Common myeloid progenitor, CD34-positive (primary cell): Measurements from ENCODE around the gene SC5D.

Experiments used
- CTCF ChIA-PET: fragments of 350-600 bp; sonication (Branson Sonifier 250); formaldehyde crosslinking; loops from one replicate; lab custom pipeline; 2021; ENCODE audit warnings: antibody characterized with exemption; lab: Charles Lee
- POLR2A ChIA-PET: fragments of 350-600 bp; sonication (Branson Sonifier 250); formaldehyde crosslinking; loops from one replicate; lab custom pipeline; 2021; ENCODE audit warnings: antibody characterized with exemption; lab: Charles Lee
- DNase-seq, 3 donors: peaks; one replicate each; pipeline versions ENCODE4 v3.0.0 to v3.0.0-alpha.2; 2013
- H3K27ac ChIP-seq, 2 experiments: 1 replicate in 1 of 2; 2 replicates in 1 of 2; pipeline ENCODE4 v1.7.0; 2013; ENCODE audit warnings: inconsistent platforms in 2 of 2, low read length in 2 of 2, mild to moderate bottlenecking in 2 of 2, low read depth in 1 of 2, moderate library complexity in 1 of 2; ENCODE audit not compliant: severe bottlenecking in 2 of 2, insufficient read depth in 1 of 2, poor library complexity in 1 of 2
- H3K27me3 ChIP-seq, 5 experiments: replicated peaks in 2 of 5; 1 replicate in 3 of 5; 2 replicates in 2 of 5; pipeline versions ENCODE4 v1.6.1 to v1.7.0; 2013; ENCODE audit warnings: low read length in 4 of 5, mild to moderate bottlenecking in 2 of 5, moderate library complexity in 2 of 5, inconsistent platforms in 1 of 5; ENCODE audit not compliant: insufficient read depth in 5 of 5, control insufficient read depth in 4 of 5
- H3K36me3 ChIP-seq, 4 experiments: 1 replicate in 2 of 4; 2 replicates in 2 of 4; pipeline versions ENCODE4 v1.6.1 to v1.7.0; 2013; ENCODE audit warnings: low read length in 3 of 4, control low read depth in 1 of 4, mild to moderate bottlenecking in 1 of 4; ENCODE audit not compliant: control insufficient read depth in 4 of 4, insufficient read depth in 4 of 4
- H3K4me1 ChIP-seq, 4 experiments: 1 replicate in 3 of 4; 2 replicates in 1 of 4; pipeline versions ENCODE4 v1.6.1 to v1.7.1; 2013; ENCODE audit warnings: low read length in 3 of 4, mild to moderate bottlenecking in 3 of 4, control low read depth in 1 of 4, inconsistent platforms in 1 of 4, moderate library complexity in 1 of 4; ENCODE audit not compliant: control insufficient read depth in 4 of 4, insufficient read depth in 4 of 4; ENCODE audit errors: control extremely low read depth in 1 of 4
- H3K4me3 ChIP-seq, 7 experiments: 1 replicate in 4 of 7; 2 replicates in 3 of 7; pipeline versions ENCODE4 v1.5.1 to v1.7.0; 2013; ENCODE audit warnings: mild to moderate bottlenecking in 7 of 7, low read length in 6 of 7, moderate library complexity in 6 of 7, inconsistent platforms in 2 of 7, low read depth in 2 of 7, control low read depth in 1 of 7; ENCODE audit not compliant: insufficient read depth in 4 of 7, control insufficient read depth in 1 of 7; ENCODE audit errors: extremely low read depth in 1 of 7
- H3K9me3 ChIP-seq, 5 experiments: 1 replicate in 4 of 5; 2 replicates in 1 of 5; pipeline versions ENCODE4 v1.6.1 to v1.7.1; 2013; ENCODE audit warnings: low read length in 4 of 5, mild to moderate bottlenecking in 2 of 5, inconsistent platforms in 1 of 5, low read depth in 1 of 5, moderate library complexity in 1 of 5; ENCODE audit not compliant: control insufficient read depth in 4 of 5, insufficient read depth in 2 of 5; ENCODE audit errors: control extremely low read depth in 1 of 5
- WGBS: methylation state at CpG from one replicate; pipeline ENCODE4 v1.1.5; 2013; ENCODE audit not compliant: insufficient coverage; 5-methylcytosine and 5-hydroxymethylcytosine counted together

SC5D gene

GRCh38 chr11:121299417-121299816 lies 6.8 kb downstream of the SC5D start:
- H3K4me1 ChIP-seq = peaks cover 0 to 14% (median under 1%) of the 10 kb centered on the region in 4 experiments
- H3K36me3 ChIP-seq = peaks cover 0 to 44% (median 8%) of the 10 kb centered on the region in 4 experiments
- peaks cover 0 to 3% (median 0%) of the 10 kb centered on the region in 5 experiments for H3K9me3 ChIP-seq
- ChIA-PET POLR2A (no interaction called here), CTCF (interaction anchor here (1.1 kb wide), 1 partner anchor 15 kb away, joined by 7 read pairs; no protein-coding TSS in a partner anchor)
- H3K27ac ChIP-seq = no peak overlapping the region
- H3K27me3 ChIP-seq = no peaks in the 10 kb centered on the region
- DNase-seq = no peak
- no peak overlapping the region for H3K4me3 ChIP-seq

GRCh38 chr11:121300313-121300971 lies 7.9 kb downstream of the SC5D start:
- POLR2A ChIA-PET = no interaction called here
- Histone ChIP-seq H3K27ac (no peak overlapping the region), H3K27me3 (no peaks in the 10 kb centered on the region), H3K9me3 (peaks cover 0 to 3% (median 0%) of the 10 kb centered on the region in 5 experiments), H3K4me3 (no peak overlapping the region), H3K4me1 (peaks cover 0 to 8% (median 0%) of the 10 kb centered on the region in 4 experiments), H3K36me3 (peaks cover 3 to 48% (median 15%) of the 10 kb centered on the region in 4 experiments)
- DNase-seq = no peak
- CTCF ChIA-PET = interaction anchor here (1.1 to 1.4 kb wide), 2 partner anchors 14 to 257 kb away, joined by 4 to 7 read pairs; no protein-coding TSS in a partner anchor
- 100% methylated on average over 1 of the region's 2 CpGs for WGBS

- H3K27me3 ChIP-seq = no peaks in the 10 kb centered on the region
- H3K9me3 ChIP-seq = peaks cover 0 to 3% (median 0%) of the 10 kb centered on the region in 5 experiments
- POLR2A ChIA-PET = no interaction called here
- H3K36me3 ChIP-seq = peaks cover 3 to 47% (median 14%) of the 10 kb centered on the region in 4 experiments
- no peak for DNase-seq
- WGBS = 100% methylated on average over 2 of the region's 3 CpGs
- peaks cover 0 to 8% (median 0%) of the 10 kb centered on the region in 4 experiments for H3K4me1 ChIP-seq
- CTCF ChIA-PET = interaction anchor here (1.4 kb wide), 1 partner anchor 257 kb away, joined by 4 read pairs; no protein-coding TSS in a partner anchor
- H3K27ac ChIP-seq = no peak overlapping the region
- no peak overlapping the region for H3K4me3 ChIP-seq
These were observed 8.6 kb downstream of the SC5D start for GRCh38 chr11:121300972-121301699.

- H3K27ac ChIP-seq = no peak overlapping the region
- no CpG with 5 or more reads among the region's 1 CpG for WGBS
- no peaks in the 10 kb centered on the region for H3K9me3 ChIP-seq
- no peak for DNase-seq
- ChIA-PET CTCF (no interaction called here), POLR2A (no interaction called here)
- H3K4me1 ChIP-seq = peaks cover 0 to 8% (median 0%) of the 10 kb centered on the region in 4 experiments
- H3K27me3 ChIP-seq = no peaks in the 10 kb centered on the region
- peaks cover 13 to 64% (median 28%) of the 10 kb centered on the region in 4 experiments for H3K36me3 ChIP-seq
- H3K4me3 ChIP-seq = no peak overlapping the region
These were observed 12.2 kb downstream of the SC5D start for GRCh38 chr11:121304759-121305158.

DNA sequence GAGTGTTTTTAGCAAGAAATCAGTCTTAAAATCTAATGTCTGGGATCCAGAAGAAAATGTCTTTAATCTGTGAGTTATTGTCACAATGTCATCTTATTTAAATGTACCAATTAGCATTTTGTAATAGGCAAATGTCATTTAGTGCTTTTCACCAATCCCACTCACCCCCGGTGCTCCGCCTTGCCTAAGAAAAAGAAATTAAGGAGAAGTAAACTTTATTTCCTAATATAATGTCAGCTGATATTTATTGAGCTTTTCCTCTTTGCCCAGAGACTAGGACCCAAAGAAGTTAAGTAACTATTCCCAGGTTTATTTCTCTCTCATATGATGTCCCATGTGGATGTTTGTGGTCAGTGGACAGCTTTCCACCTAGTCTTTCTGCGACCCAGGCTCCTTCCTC lies 16.2 kb downstream of the SC5D start:
- POLR2A ChIA-PET = no interaction called here
- no peak for DNase-seq
- H3K36me3 ChIP-seq = peaks cover 13 to 54% (median 28%) of the 10 kb centered on the region in 4 experiments

GRCh38 chr11:121309688-121310087 lies 17.1 kb downstream of the SC5D start:
- WGBS = 92% methylated on average over 2 of the region's 4 CpGs
- no peak overlapping the region for H3K4me3 ChIP-seq
- CTCF ChIA-PET = interaction anchor here (1.5 to 1.7 kb wide), 2 partner anchors 12 to 282 kb away, joined by 4 to 7 read pairs; no protein-coding TSS in a partner anchor
- H3K27me3 ChIP-seq = no peaks in the 10 kb centered on the region
- peaks cover 10 to 46% (median 24%) of the 10 kb centered on the region in 4 experiments for H3K36me3 ChIP-seq
- H3K9me3 ChIP-seq = no peaks in the 10 kb centered on the region
- POLR2A ChIA-PET = no interaction called here
- H3K27ac ChIP-seq = no peak overlapping the region
- H3K4me1 ChIP-seq = peaks cover 0 to 5% (median 1%) of the 10 kb centered on the region in 4 experiments
- no peak for DNase-seq

More for the DNA sequence above, 16.2 kb downstream of the SC5D start:
- no peaks in the 10 kb centered on the region for H3K27me3 ChIP-seq
- no peak overlapping the region for H3K4me3 ChIP-seq
- H3K4me1 ChIP-seq = peaks cover 0 to 5% (median 1%) of the 10 kb centered on the region in 4 experiments
- CTCF ChIA-PET = interaction anchor here (1.5 to 1.7 kb wide), 2 partner anchors 11 to 283 kb away, joined by 4 to 7 read pairs; no protein-coding TSS in a partner anchor
- no CpG with 5 or more reads among the region's 3 CpGs for WGBS
- no peaks in the 10 kb centered on the region for H3K9me3 ChIP-seq
- H3K27ac ChIP-seq = no peak overlapping the region
